ENCODE results near the gene ENC1.

GRCh38 chr5:74657165-74657564 lies 16.6 kb upstream of the ENC1 start:
- TF ChIP-seq POLR2AphosphoS5 (IDR thresholded peaks at IDR 0.05) (no peak), CTCF (IDR thresholded peaks at IDR 0.05) (no peak), POLR2A (IDR thresholded peaks at IDR 0.05) (no peak)

Data from suprapubic skin (tissue), 4 donors.